ENCODE data around the gene POLA1. TPM values are rescaled to one million over a fixed set of nuclear protein-coding genes. Genes with fewer than 3 reads are reported as not detected.

The POLA1 gene
- total RNA-seq, 4 donors from 2014 or later, result 10.1 to 15.3 (median 13.1) TPM

- no peak for TF ChIP-seq POLR2AphosphoS5 (IDR thresholded peaks at IDR 0.05)
- no peak for TF ChIP-seq EP300 (IDR thresholded peaks at IDR 0.05)
- no peak for TF ChIP-seq CTCF (IDR thresholded peaks at IDR 0.05)
- no peak for TF ChIP-seq POLR2A (IDR thresholded peaks at IDR 0.05)
- peak overlapping the region; percentile 42 for H3K4me3 ChIP-seq
- no peaks in the 10 kb centered on the region for H3K9me3 ChIP-seq
These were observed 318.7 kb downstream of the POLA1 start for GRCh38 chrX:25012433-25012735.

GRCh38 chrX:25012793-25013631, 319.3 kb downstream of the POLA1 start:
- TF ChIP-seq CTCF (IDR thresholded peaks at IDR 0.05) (no peak), POLR2A (IDR thresholded peaks at IDR 0.05) (no peak), POLR2AphosphoS5 (IDR thresholded peaks at IDR 0.05) (no peak), EP300 (IDR thresholded peaks at IDR 0.05) (no peak)

More at GRCh38 chrX:25012433-25012735, 318.7 kb downstream of the POLA1 start:
- 17% methylated on average over 2 of the region's 19 CpGs for WGBS
- Histone ChIP-seq H3K27ac (no peak overlapping the region), H3K4me1 (peaks cover 23% of the 10 kb centered on the region), H3K36me3 (no peaks in the 10 kb centered on the region), H3K27me3 (peaks cover 96% of the 10 kb centered on the region)
- no peak for DNase-seq (ENCODE audit: low spot score in 2 of 2)

GRCh38 chrX:25013632-25014365, 320.1 kb downstream of the POLA1 start:
- Histone ChIP-seq H3K4me1 (peaks cover 22% of the 10 kb centered on the region), H3K4me3 (no peak overlapping the region), H3K9me3 (no peaks in the 10 kb centered on the region), H3K27me3 (peaks cover 97% of the 10 kb centered on the region), H3K36me3 (no peaks in the 10 kb centered on the region), H3K27ac (no peak overlapping the region)
- no peak for DNase-seq (ENCODE audit: low spot score in 2 of 2)
- TF ChIP-seq EP300 (IDR thresholded peaks at IDR 0.05) (no peak), CTCF (IDR thresholded peaks at IDR 0.05) (no peak), POLR2A (IDR thresholded peaks at IDR 0.05) (no peak), POLR2AphosphoS5 (IDR thresholded peaks at IDR 0.05) (no peak)
- WGBS, result 33% methylated on average over 16 of the region's 44 CpGs

More at GRCh38 chrX:25012793-25013631, 319.3 kb downstream of the POLA1 start:
- DNase-seq (ENCODE audit: low spot score in 2 of 2), result no peak
- Histone ChIP-seq H3K36me3 (no peaks in the 10 kb centered on the region), H3K27me3 (peaks cover 96% of the 10 kb centered on the region), H3K4me3 (peak overlapping the region; percentile 42), H3K4me1 (peaks cover 22% of the 10 kb centered on the region), H3K9me3 (no peaks in the 10 kb centered on the region), H3K27ac (no peak overlapping the region)
- 41% methylated on average over 41 of the region's 105 CpGs for WGBS

GRCh38 chrX:25014366-25014838, 320.7 kb downstream of the POLA1 start:
- H3K9me3 ChIP-seq, result no peaks in the 10 kb centered on the region
- no peak overlapping the region for H3K4me3 ChIP-seq
- no peaks in the 10 kb centered on the region for H3K36me3 ChIP-seq
- peaks cover 22% of the 10 kb centered on the region for H3K4me1 ChIP-seq
- no peak for DNase-seq (ENCODE audit: low spot score in 2 of 2)
- TF ChIP-seq EP300 (IDR thresholded peaks at IDR 0.05), result no peak
- no peak for TF ChIP-seq POLR2AphosphoS5 (IDR thresholded peaks at IDR 0.05)
- TF ChIP-seq POLR2A (IDR thresholded peaks at IDR 0.05), result no peak
- TF ChIP-seq CTCF (IDR thresholded peaks at IDR 0.05), result no peak
- H3K27ac ChIP-seq, result no peak overlapping the region
- 48% methylated on average over 19 of the region's 19 CpGs for WGBS
- peaks cover 97% of the 10 kb centered on the region for H3K27me3 ChIP-seq
